C4-2B (cell line): ENCODE data around the gene WWOX.

Experiments used
- H3K27ac ChIP-seq: fragments of 450-650 bp; 2 replicates; pipeline ENCODE4 v1.5.1; 2017
- ZFX ChIP-seq: fragments of 450-650 bp; IDR thresholded peaks from 2 replicates; pipeline ENCODE4 v1.6.1; 2017
- TF ChIP-seq, protein P1 (sequence below): fragments of 450-650 bp; conservative IDR thresholded peaks from 2 replicates; pipeline ENCODE4 v1.5.1; 2017; ENCODE audit warnings: mild to moderate bottlenecking

Gene WWOX

GRCh38 chr16:78673884-78674283, 574.4 kb downstream of the WWOX start:
- peak overlapping the region; percentile 31; the same call in 1 of the 2 replicates for H3K27ac ChIP-seq
- no peak for TF ChIP-seq ZFX
- TF ChIP-seq, protein P1, sequence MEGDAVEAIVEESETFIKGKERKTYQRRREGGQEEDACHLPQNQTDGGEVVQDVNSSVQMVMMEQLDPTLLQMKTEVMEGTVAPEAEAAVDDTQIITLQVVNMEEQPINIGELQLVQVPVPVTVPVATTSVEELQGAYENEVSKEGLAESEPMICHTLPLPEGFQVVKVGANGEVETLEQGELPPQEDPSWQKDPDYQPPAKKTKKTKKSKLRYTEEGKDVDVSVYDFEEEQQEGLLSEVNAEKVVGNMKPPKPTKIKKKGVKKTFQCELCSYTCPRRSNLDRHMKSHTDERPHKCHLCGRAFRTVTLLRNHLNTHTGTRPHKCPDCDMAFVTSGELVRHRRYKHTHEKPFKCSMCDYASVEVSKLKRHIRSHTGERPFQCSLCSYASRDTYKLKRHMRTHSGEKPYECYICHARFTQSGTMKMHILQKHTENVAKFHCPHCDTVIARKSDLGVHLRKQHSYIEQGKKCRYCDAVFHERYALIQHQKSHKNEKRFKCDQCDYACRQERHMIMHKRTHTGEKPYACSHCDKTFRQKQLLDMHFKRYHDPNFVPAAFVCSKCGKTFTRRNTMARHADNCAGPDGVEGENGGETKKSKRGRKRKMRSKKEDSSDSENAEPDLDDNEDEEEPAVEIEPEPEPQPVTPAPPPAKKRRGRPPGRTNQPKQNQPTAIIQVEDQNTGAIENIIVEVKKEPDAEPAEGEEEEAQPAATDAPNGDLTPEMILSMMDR: no peak

GRCh38 chr16:78675312-78675711, 575.9 kb downstream of the WWOX start:
- TF ChIP-seq, protein P1: no peak
- TF ChIP-seq ZFX: no peak
- H3K27ac ChIP-seq: no peak overlapping the region

GRCh38 chr16:78675951-78676792, 576.7 kb downstream of the WWOX start:
- TF ChIP-seq ZFX: no peak
- TF ChIP-seq, protein P1: no peak
- no peak overlapping the region for H3K27ac ChIP-seq

DNA sequence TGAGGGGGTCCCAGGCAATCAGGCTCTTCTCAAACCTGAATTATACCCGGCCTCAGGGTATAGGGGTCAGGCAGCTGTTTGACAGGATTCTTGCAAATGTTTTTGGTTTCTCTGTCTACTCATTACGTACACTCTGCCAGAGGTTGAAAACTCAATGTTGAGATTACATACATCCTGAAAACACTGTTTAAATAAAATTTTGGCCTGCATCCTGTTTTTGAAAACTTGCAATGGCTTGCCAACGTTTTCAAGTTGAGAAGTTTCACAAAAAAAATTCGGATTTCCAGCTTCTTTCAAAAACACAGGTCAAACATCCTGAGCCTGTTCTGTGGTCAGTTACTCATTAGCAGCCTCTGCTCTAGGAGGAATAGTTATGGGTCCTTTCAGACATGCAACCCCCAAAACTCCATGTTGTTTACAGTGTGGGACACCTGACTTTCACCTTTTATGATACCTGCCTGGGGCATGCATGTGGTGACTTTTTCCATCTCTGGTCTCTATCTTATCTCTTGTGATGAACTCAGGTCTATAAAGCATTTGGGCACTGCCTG, 577.8 kb downstream of the WWOX start:
- no peak for TF ChIP-seq ZFX
- TF ChIP-seq, protein P1: no peak
- H3K27ac ChIP-seq: no peak overlapping the region

- H3K27ac ChIP-seq: no peak overlapping the region
Observed at GRCh38 chr16:78679546-78679945, 580.1 kb downstream of the WWOX start.

GRCh38 chr16:78681743-78682142, 582.3 kb downstream of the WWOX start:
- TF ChIP-seq, protein P1: no peak
- no peak for TF ChIP-seq ZFX
- no peak overlapping the region for H3K27ac ChIP-seq

More at GRCh38 chr16:78679546-78679945, 580.1 kb downstream of the WWOX start:
- TF ChIP-seq, protein P1: no peak

DNA sequence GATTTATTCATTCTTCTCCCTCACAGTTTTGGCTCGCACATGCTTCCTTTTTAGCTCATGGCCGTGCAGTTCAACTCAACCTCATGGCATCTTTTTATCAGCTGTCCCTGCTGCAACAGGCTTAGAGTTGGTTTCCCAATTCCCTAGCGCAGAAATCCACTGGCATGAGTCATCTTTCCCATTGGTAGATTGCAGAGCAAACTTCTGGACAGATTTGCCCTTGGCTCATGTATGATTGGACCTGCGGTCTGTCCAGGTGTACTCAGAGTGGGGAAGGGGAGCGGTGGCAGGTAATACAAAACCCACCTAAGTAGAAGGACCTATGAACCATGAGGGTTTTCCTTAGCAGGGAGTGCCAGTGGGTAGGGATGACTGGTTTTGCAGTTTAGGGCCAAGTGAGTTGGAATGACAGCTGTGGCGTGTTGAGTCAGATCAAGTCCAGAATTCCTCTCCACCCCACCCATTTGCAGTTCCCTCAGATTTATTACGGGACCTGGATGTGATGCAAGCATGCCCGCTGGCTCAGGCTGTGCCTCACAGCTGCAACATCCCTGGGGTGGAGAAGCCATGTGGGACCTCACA, 584.7 kb downstream of the WWOX start:
- no peak overlapping the region for H3K27ac ChIP-seq

More for the DNA sequence above, 584.7 kb downstream of the WWOX start:
- TF ChIP-seq ZFX: no peak
